ENCODE results near the gene IGSF8.

DNA sequence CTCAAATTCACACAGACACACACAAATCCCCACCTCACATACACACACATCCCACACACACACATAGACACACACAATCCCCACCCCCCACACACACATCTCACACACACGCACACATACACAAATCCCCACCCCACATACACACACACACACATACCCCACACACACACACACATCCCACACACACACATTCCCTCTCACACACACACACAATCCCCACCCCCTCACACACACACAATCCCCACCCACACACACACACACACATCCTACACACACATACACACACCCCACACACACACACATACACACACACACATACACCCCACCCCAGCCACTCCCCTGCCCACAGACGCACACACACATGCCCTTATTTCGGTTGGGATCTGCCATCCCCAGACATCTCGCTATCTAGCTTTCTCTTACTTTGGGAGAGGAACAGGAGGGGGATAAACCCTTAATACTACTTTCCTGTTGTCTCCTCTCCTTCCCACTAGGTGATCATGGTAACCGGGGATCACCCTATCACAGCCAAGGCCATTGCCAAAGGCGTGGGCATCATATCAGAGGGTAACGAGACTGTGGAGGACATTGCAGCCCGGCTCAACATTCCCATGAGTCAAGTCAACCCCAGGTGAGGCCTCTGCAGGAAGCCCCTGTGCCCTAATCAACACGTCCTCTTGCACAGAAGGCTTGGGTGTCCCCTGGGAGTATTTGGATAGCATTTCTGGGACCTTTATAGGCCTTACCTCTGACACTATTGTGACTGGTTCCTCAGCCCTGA, 35.8 kb upstream of the IGSF8 start:
- TF ChIP-seq, protein P1, sequence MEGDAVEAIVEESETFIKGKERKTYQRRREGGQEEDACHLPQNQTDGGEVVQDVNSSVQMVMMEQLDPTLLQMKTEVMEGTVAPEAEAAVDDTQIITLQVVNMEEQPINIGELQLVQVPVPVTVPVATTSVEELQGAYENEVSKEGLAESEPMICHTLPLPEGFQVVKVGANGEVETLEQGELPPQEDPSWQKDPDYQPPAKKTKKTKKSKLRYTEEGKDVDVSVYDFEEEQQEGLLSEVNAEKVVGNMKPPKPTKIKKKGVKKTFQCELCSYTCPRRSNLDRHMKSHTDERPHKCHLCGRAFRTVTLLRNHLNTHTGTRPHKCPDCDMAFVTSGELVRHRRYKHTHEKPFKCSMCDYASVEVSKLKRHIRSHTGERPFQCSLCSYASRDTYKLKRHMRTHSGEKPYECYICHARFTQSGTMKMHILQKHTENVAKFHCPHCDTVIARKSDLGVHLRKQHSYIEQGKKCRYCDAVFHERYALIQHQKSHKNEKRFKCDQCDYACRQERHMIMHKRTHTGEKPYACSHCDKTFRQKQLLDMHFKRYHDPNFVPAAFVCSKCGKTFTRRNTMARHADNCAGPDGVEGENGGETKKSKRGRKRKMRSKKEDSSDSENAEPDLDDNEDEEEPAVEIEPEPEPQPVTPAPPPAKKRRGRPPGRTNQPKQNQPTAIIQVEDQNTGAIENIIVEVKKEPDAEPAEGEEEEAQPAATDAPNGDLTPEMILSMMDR (IDR thresholded peaks at IDR 0.05) = no peak
- TF ChIP-seq EP300 (IDR thresholded peaks at IDR 0.05) = no peak
- TF ChIP-seq POLR2A (IDR thresholded peaks at IDR 0.05) = no peak

Data from sigmoid colon (tissue), 4 donors.